ENCODE results near the gene RXRG. TPM values are rescaled to one million over a fixed set of nuclear protein-coding genes. Genes with fewer than 3 reads are reported as not detected.

Gene RXRG
- polyA plus RNA-seq, 1 donor (not counting 4 experiments of a cell fraction or from before 2014, with no cell fraction given): not detected

DNA sequence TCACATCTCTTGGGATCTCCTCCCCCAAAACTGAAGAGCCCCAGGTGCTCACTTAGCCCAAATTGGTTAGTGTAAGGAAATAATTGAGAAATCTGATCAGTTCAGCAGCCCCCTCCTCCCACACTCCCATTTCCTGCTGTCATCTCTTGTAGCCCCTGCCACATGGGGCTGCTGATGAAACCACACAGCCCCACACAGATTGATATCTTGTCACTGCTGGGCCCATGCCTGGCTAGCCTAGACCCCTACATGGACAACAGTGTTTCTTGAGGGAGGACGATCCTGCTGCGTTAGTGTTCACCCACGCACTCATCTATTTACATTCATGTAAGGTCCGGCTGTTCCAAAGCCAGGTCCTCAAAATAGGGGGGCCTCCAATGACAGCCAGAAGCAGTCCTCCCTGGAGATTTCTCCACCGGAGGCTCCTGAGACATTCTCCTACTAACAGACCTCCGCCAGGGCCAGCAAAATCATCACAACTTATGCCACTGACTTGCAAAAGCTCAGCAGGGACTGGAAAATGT lies 23.9 kb upstream of the RXRG start:
- H3K9me3 ChIP-seq (ENCODE audit: control insufficient read depth, low read depth, low read length): no peaks in the 10 kb centered on the region
- H3K9me1 ChIP-seq (ENCODE audit: control insufficient read depth, extremely low read depth, insufficient read depth, low read length): no peaks in the 10 kb centered on the region
- dilution Hi-C loops (cut with MboI; ENCODE audit: extremely low pct_ligation_motif_present, low sequenced_read_pairs): no loop called here
- H3K4me3 ChIP-seq (ENCODE audit: control insufficient read depth in 2 of 3, extremely low read depth in 1 of 3, insufficient read depth in 2 of 3, low read depth in 1 of 3, low read length in 3 of 3): no peak overlapping the region
- H3K79me2 ChIP-seq (ENCODE audit: control insufficient read depth, insufficient read depth, low read length): no peaks in the 10 kb centered on the region
- H3K9ac ChIP-seq (ENCODE audit: control insufficient read depth, extremely low read depth, insufficient read depth, low read length): no peak overlapping the region
- no peaks in the 10 kb centered on the region for H3K4me1 ChIP-seq (ENCODE audit: control insufficient read depth, extremely low read depth, insufficient read depth, low read length)
- no peaks in the 10 kb centered on the region for H3K36me3 ChIP-seq (ENCODE audit: control insufficient read depth in 2 of 2, extremely low read depth in 1 of 2, insufficient read depth in 2 of 2, low read length in 2 of 2)
- no peak for TF ChIP-seq EZH2 (IDR thresholded peaks at IDR 0.05; ENCODE audit: low read length)
- TF ChIP-seq, protein P1, sequence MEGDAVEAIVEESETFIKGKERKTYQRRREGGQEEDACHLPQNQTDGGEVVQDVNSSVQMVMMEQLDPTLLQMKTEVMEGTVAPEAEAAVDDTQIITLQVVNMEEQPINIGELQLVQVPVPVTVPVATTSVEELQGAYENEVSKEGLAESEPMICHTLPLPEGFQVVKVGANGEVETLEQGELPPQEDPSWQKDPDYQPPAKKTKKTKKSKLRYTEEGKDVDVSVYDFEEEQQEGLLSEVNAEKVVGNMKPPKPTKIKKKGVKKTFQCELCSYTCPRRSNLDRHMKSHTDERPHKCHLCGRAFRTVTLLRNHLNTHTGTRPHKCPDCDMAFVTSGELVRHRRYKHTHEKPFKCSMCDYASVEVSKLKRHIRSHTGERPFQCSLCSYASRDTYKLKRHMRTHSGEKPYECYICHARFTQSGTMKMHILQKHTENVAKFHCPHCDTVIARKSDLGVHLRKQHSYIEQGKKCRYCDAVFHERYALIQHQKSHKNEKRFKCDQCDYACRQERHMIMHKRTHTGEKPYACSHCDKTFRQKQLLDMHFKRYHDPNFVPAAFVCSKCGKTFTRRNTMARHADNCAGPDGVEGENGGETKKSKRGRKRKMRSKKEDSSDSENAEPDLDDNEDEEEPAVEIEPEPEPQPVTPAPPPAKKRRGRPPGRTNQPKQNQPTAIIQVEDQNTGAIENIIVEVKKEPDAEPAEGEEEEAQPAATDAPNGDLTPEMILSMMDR (optimal IDR thresholded peaks at IDR 0.05 in 1 of 3, IDR thresholded peaks at IDR 0.05 in 1 of 3, conservative IDR thresholded peaks at IDR 0.05 in 1 of 3; ENCODE audit: extremely low read depth in 1 of 3, insufficient read depth in 2 of 3, low read length in 3 of 3): no peak
- no peak overlapping the region for H2AFZ ChIP-seq (ENCODE audit: control insufficient read depth, low read length)
- DNase-seq (ENCODE audit: low read depth, low spot score): no peak
- no peaks in the 10 kb centered on the region for H4K20me1 ChIP-seq (ENCODE audit: control insufficient read depth, extremely low read depth, insufficient read depth, low read length)
- H3K27ac ChIP-seq (ENCODE audit: control insufficient read depth, insufficient read depth, low read length): no peak overlapping the region
- H3K4me2 ChIP-seq (ENCODE audit: control insufficient read depth, extremely low read depth, insufficient read depth, low read depth, low read length): no peak overlapping the region
- H3K27me3 ChIP-seq (ENCODE audit: control insufficient read depth, extremely low read depth, insufficient read depth, low read length): peaks cover 66% of the 10 kb centered on the region
- no peak for FAIRE-seq

DNA sequence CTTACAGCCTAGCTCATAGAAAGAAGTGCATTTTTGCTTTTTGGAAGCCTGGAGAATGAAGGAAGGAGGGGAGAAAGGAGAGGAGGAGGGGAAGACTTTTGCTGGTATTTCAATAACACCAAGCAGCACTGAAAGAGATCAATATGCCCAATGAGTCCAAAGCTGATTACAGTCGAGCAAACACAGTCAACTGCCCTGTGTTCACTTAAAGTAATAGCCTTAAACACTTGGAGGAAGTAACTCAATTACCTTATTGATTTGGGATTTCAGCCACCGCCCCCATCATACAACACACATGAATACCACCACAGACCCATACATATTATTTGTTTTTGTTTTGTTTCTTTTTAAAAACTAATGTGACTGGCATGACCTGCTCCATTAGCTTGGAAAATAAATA lies 23.3 kb upstream of the RXRG start:
- no peak for FAIRE-seq
- H4K20me1 ChIP-seq (ENCODE audit: control insufficient read depth, extremely low read depth, insufficient read depth, low read length): no peaks in the 10 kb centered on the region
- peaks cover 62% of the 10 kb centered on the region for H3K27me3 ChIP-seq (ENCODE audit: control insufficient read depth, extremely low read depth, insufficient read depth, low read length)

More for the DNA sequence above, 23.3 kb upstream of the RXRG start:
- TF ChIP-seq, protein P1 (optimal IDR thresholded peaks at IDR 0.05 in 1 of 3, IDR thresholded peaks at IDR 0.05 in 1 of 3, conservative IDR thresholded peaks at IDR 0.05 in 1 of 3; ENCODE audit: extremely low read depth in 1 of 3, insufficient read depth in 2 of 3, low read length in 3 of 3): no peak
- no peak for TF ChIP-seq EZH2 (IDR thresholded peaks at IDR 0.05; ENCODE audit: low read length)
- Histone ChIP-seq H3K9me1 (ENCODE audit: control insufficient read depth, extremely low read depth, insufficient read depth, low read length) (no peaks in the 10 kb centered on the region), H3K4me1 (ENCODE audit: control insufficient read depth, extremely low read depth, insufficient read depth, low read length) (no peaks in the 10 kb centered on the region), H3K4me2 (ENCODE audit: control insufficient read depth, extremely low read depth, insufficient read depth, low read depth, low read length) (no peak overlapping the region), H3K36me3 (ENCODE audit: control insufficient read depth in 2 of 2, extremely low read depth in 1 of 2, insufficient read depth in 2 of 2, low read length in 2 of 2) (no peaks in the 10 kb centered on the region), H3K79me2 (ENCODE audit: control insufficient read depth, insufficient read depth, low read length) (no peaks in the 10 kb centered on the region), H3K9me3 (ENCODE audit: control insufficient read depth, low read depth, low read length) (no peaks in the 10 kb centered on the region), H3K4me3 (ENCODE audit: control insufficient read depth in 2 of 3, extremely low read depth in 1 of 3, insufficient read depth in 2 of 3, low read depth in 1 of 3, low read length in 3 of 3) (no peak overlapping the region), H2AFZ (ENCODE audit: control insufficient read depth, low read length) (no peak overlapping the region), H3K9ac (ENCODE audit: control insufficient read depth, extremely low read depth, insufficient read depth, low read length) (no peak overlapping the region), H3K27ac (ENCODE audit: control insufficient read depth, insufficient read depth, low read length) (no peak overlapping the region)
- DNase-seq (ENCODE audit: low read depth, low spot score): no peak
- dilution Hi-C loops (cut with MboI; ENCODE audit: extremely low pct_ligation_motif_present, low sequenced_read_pairs): no loop called here
